ENCODE results near the gene ABHD16B.

The ABHD16B gene

DNA sequence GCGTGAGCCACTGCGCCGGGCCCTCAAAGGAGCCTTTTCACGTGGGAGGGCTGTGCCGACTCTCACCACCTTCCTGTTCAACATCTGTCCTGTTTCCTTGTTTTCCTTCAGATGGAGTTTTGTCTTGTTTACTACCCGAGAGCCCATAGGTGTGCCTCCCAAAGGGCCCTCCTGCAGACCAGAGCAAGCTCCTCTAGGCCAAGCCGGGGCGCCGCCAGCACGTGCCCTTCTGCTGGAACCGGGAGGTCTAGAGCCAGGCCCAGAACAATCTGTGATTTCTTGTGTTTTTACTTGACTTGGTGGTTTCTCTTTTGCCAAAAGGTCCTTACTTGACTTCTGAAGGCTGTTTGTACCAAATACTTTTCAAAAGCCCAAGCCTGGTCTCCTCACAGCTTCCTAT, 25.6 kb downstream of the ABHD16B start:
- DNase-seq (ENCODE audit: low spot score): no peak
- CTCF ChIA-PET: interaction anchor here (0.6 to 1.1 kb wide), 2 partner anchors 21 to 22 kb away, joined by 3 to 4 read pairs; no protein-coding TSS in a partner anchor
- POLR2A ChIA-PET (ENCODE audit: low non-redundant PET): interaction anchor here (1.4 kb wide), 1 partner anchor 21 kb away, joined by 4 read pairs; the partner anchor contains the start of gene TPD52L2
- no peak for TF ChIP-seq CTCF (conservative IDR thresholded peaks at IDR 0.05; ENCODE audit: low read depth)
- peak overlapping the region; percentile 51 for H3K27ac ChIP-seq

DNA sequence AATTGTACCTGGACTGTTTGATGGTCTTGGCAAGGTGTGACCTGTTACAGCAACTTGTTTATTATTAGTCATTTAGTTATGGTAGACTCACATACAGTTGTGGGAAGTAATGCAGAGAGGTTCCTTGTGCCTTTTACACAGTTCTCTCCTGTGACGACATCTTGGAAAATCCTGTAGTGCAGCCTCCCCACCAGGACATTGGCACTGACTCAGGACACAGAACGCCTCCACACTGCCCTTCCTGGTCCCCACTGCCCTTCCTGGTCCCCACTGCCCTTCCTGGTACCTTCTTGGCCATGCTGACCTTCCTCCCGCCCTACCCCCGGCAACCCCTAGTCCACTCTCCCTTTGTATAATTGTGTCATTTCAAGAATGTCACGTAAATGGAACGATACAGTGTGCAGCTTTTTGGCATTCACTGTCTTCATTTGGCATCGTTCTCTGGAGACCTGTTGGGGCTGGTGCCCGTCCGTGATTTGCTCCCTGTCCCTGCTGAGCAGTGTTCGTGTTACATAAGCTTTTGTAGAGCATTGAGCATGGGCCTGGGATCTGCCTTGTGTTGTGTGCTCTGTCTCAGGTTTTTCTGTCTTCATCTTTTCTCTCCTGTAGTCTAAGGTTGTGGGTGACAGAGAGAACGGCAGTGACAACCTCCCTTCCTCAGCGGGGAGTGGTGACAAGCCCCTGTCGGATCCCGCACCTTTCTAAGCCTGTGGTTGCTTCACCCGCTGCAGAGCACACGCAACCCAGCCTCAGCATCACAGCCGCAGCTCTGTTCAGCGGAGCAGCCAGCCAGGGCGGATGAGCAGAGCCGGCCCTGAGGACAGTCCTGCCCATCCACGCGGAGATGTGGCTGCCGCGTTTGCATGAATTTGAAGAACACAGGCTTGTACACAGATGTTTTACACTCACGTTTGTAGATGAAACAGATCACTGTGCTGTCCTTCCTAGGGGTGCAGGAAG, 28.2 kb downstream of the ABHD16B start:
- no peak for TF ChIP-seq CTCF (conservative IDR thresholded peaks at IDR 0.05; ENCODE audit: low read depth)
- ChIA-PET POLR2A (ENCODE audit: low non-redundant PET) (no interaction called here), CTCF (interaction anchor here (0.6 to 1.3 kb wide), 3 partner anchors 8 to 352 kb away, joined by 3 read pairs; partner anchors contain the start of gene PTK6)
- peak; percentile 46 for DNase-seq (ENCODE audit: low spot score)
- H3K27ac ChIP-seq: peak overlapping the region; percentile 77

DNA sequence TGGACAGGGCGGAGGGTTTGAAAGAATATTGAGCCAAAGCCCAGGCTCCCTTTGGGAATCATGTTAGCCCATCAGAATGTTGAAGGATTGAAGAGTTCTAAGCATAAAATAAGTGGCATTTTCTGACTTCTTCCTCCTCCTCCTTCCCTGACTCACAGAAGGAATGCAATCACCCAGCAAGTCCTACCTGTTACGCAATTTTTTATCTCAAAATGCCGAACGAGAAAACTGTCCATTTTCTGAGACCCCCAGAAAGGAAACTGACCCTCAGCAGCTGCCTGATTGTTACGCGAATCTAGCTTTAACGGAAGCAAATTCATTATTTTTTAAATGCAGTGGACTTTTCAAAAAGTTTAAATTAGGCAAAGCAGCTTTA, 28.9 kb downstream of the ABHD16B start:
- CTCF ChIA-PET: interaction anchor here (0.6 to 1.3 kb wide), 3 partner anchors 9 to 353 kb away, joined by 3 read pairs; partner anchors contain the start of gene PTK6
- TF ChIP-seq CTCF (conservative IDR thresholded peaks at IDR 0.05; ENCODE audit: low read depth): no peak
- POLR2A ChIA-PET (ENCODE audit: low non-redundant PET): no interaction called here
- peak overlapping the region; percentile 77 for H3K27ac ChIP-seq
- peak; percentile 53 for DNase-seq (ENCODE audit: low spot score)

DNA sequence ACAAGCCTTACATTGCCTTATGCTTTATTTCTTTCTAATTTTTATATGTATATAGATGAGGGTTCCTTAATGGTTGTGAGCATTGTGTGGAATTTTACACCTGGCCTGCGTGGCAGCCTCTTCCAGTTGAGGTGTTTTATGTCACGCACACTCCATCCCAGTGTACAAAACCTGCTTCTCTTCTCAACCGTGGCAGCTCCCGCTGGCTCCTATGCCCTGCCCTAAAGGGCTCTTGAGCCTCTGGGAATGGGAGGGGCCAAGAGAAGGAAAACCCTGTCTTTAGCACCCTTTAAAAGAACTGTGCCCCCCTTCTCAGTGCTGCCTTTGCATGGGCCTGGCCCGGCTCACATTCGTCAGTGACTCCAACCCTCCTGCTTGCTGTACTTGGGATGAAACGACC, 29.3 kb downstream of the ABHD16B start:
- peak overlapping the region; percentile 42 for H3K27ac ChIP-seq
- ChIA-PET CTCF (interaction anchor here (0.8 to 1.3 kb wide), 2 partner anchors 9 to 353 kb away, joined by 3 read pairs; partner anchors contain the start of gene PTK6), POLR2A (ENCODE audit: low non-redundant PET) (no interaction called here)

DNA sequence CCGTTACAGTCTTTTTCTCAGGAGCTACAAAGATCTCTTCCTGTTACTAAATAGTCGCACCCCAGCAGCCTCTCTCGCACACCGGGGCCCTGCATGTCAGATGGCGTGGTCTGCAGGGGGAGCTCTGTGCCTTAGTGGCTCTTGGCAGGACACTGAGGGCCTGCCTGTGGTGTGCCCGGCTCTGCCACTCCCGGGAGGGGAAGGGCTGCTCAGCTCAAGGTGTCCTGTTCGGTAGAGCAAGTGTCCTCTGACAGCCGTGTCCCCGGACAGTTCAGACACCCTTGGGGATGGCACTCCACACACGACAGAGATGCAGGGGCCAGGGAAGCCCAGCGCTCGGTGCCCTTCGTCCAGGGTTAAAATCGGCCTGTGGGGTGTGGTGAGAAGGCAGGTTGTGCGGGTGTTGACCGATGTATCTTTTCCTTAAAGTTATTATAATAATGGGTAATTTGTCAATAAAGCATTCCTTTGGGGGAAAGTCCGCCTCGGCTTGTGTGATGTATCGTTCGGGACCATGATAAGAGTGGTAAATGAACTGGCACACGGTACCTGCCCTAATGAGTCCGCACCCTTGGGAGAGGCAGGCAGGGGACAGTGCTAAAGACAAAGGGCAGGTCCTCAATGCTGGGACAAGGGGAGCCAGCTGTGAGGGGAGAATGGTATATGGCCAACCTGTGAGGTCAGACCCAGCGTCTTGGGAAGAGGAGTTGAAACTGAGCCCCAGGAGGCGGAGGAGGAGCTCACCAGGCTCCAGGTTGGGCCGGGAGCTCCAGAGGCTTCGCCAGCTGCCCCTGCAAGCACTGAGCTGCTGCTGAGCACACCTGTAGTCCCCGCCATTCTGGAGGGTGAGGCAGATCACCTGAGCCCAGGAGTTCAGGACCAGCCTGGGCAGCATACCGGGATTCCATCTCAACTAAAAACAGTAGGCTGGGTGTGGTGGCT, 30.0 kb downstream of the ABHD16B start:
- ChIA-PET POLR2A (ENCODE audit: low non-redundant PET) (interaction anchor here (1.1 kb wide), 1 partner anchor 14 kb away, joined by 3 read pairs; no protein-coding TSS in a partner anchor), CTCF (interaction anchor here (1.3 kb wide), 1 partner anchor 10 kb away, joined by 3 read pairs; no protein-coding TSS in a partner anchor)
- no peak for TF ChIP-seq CTCF (conservative IDR thresholded peaks at IDR 0.05; ENCODE audit: low read depth)
- DNase-seq (ENCODE audit: low spot score): no peak
- H3K27ac ChIP-seq: peak overlapping the region; percentile 42

More for the DNA sequence above, 29.3 kb downstream of the ABHD16B start:
- no peak for TF ChIP-seq CTCF (conservative IDR thresholded peaks at IDR 0.05; ENCODE audit: low read depth)
- DNase-seq (ENCODE audit: low spot score): no peak

Measured in RWPE1 (cell line).